PFSK-1 (cell line): ENCODE data around the gene TOP2A.

Experiments used
- FOXP2 ChIP-seq: optimal IDR thresholded peaks from 2 replicates; pipeline ENCODE3; 2011; ENCODE audit warnings: borderline replicate concordance, control low read depth, inconsistent platforms; ENCODE audit not compliant: insufficient read depth; ENCODE audit errors: extremely low read length, extremely low read depth
- POLR2AphosphoS5 ChIP-seq: IDR thresholded peaks from 2 replicates; pipeline ENCODE4 v1.6.1; 2012; ENCODE audit warnings: low read depth, mild to moderate bottlenecking, control low read depth, low read length, moderate library complexity
- REST ChIP-seq, 2 experiments: IDR thresholded peaks; 2 replicates each; pipeline versions ENCODE4 v1.6.1 to v1.8.0; 2011 to 2012; ENCODE audit warnings: low read depth in 2 of 2, low read length in 2 of 2, control low read depth in 1 of 2, inconsistent platforms in 1 of 2, mild to moderate bottlenecking in 1 of 2, moderate library complexity in 1 of 2; ENCODE audit not compliant: insufficient read depth in 1 of 2
- SIN3A ChIP-seq: IDR thresholded peaks from 2 replicates; pipeline ENCODE4 v1.6.1; 2012; ENCODE audit warnings: mild to moderate bottlenecking, low read length, moderate library complexity, borderline replicate concordance; ENCODE audit not compliant: insufficient read depth
- TAF1 ChIP-seq: IDR thresholded peaks from 2 replicates; pipeline ENCODE4 v1.6.1; 2012; ENCODE audit warnings: low read length, control low read depth, borderline replicate concordance; ENCODE audit not compliant: insufficient read depth

The TOP2A gene

GRCh38 chr17:40445751-40446468 lies 28.2 kb upstream of the TOP2A start:
- no peak for TF ChIP-seq SIN3A
- TF ChIP-seq REST (IDR thresholded peaks at IDR 0.05; ENCODE audit: insufficient read depth in 1 of 2, low read depth in 2 of 2, low read length in 2 of 2): no peak
- TF ChIP-seq TAF1: no peak
- no peak for TF ChIP-seq FOXP2
- no peak for TF ChIP-seq POLR2AphosphoS5

GRCh38 chr17:40443988-40444899 lies 26.5 kb upstream of the TOP2A start:
- TF ChIP-seq FOXP2: no peak
- TF ChIP-seq TAF1: no peak
- no peak for TF ChIP-seq POLR2AphosphoS5
- TF ChIP-seq SIN3A: no peak
- TF ChIP-seq REST (IDR thresholded peaks at IDR 0.05; ENCODE audit: insufficient read depth in 1 of 2, low read depth in 2 of 2, low read length in 2 of 2): no peak

GRCh38 chr17:40443196-40443987 lies 25.7 kb upstream of the TOP2A start, which contains the start of gene IGFBP4:
TSS of gene IGFBP4 (plus strand) at chr17:40443450. CDS start at chr17:40443736, 286 bp downstream.
- no peak for TF ChIP-seq REST (IDR thresholded peaks at IDR 0.05; ENCODE audit: insufficient read depth in 1 of 2, low read depth in 2 of 2, low read length in 2 of 2)
- peak; percentile 62 for TF ChIP-seq FOXP2
- no peak for TF ChIP-seq SIN3A
- TF ChIP-seq TAF1: 0 out of 2 replicates have a peak, but pooled peaks have one; percentile 4
- TF ChIP-seq POLR2AphosphoS5: peak; percentile 46

GRCh38 chr17:40442392-40443195 lies 24.9 kb upstream of the TOP2A start:
- TF ChIP-seq FOXP2 (no peak), REST (IDR thresholded peaks at IDR 0.05; ENCODE audit: insufficient read depth in 1 of 2, low read depth in 2 of 2, low read length in 2 of 2) (no peak), TAF1 (no peak), POLR2AphosphoS5 (no peak; the same call in 1 of the 2 replicates), SIN3A (no peak)
